ENCODE measurements around the gene CSNK1G2.

- TF ChIP-seq POLR2A (IDR thresholded peaks at IDR 0.05) (no peak), CTCF (IDR thresholded peaks at IDR 0.05 in 4 of 5, conservative IDR thresholded peaks at IDR 0.05 in 1 of 5) (no peak)
These were observed 4.1 kb downstream of the CSNK1G2 start for GRCh38 chr19:1944916-1945561.

Data from gastrocnemius medialis (tissue), 4 donors.